Adipocyte (in vitro differentiated cells): ENCODE results near the gene TLK1.
"Not testable (repeated sequence)": the region's sequence is repeated elsewhere in the genome, so short reads cannot be mapped to it uniquely, and the experiment has no call there.

Experiments
- DNase-seq: peaks from one replicate; pipeline ENCODE4 v3.0.0-alpha.2; 2015; ENCODE audit warnings: low read depth
- H3K27me3 ChIP-seq: replicated peaks from 2 replicates; pipeline ENCODE4 v1.7.0; 2013; ENCODE audit warnings: mild to moderate bottlenecking, low read length, moderate library complexity; ENCODE audit not compliant: control insufficient read depth, insufficient read depth
- H3K36me3 ChIP-seq: 2 replicates; pipeline ENCODE4 v1.7.0; 2013; ENCODE audit warnings: low read length, mild to moderate bottlenecking, moderate library complexity; ENCODE audit not compliant: control insufficient read depth, insufficient read depth, severe bottlenecking
- H3K4me1 ChIP-seq: 2 replicates; pipeline ENCODE4 v1.7.0; 2013; ENCODE audit warnings: mild to moderate bottlenecking, low read length, moderate library complexity; ENCODE audit not compliant: control insufficient read depth, insufficient read depth
- H3K4me3 ChIP-seq: 2 replicates; pipeline ENCODE4 v1.7.0; 2013; ENCODE audit warnings: mild to moderate bottlenecking, low read length, moderate library complexity
- H3K9ac ChIP-seq: 2 replicates; pipeline ENCODE4 v1.7.0; 2013; ENCODE audit warnings: mild to moderate bottlenecking, low read length, moderate library complexity
- H3K9me3 ChIP-seq: 2 replicates; pipeline ENCODE4 v1.7.0; 2013; ENCODE audit warnings: mild to moderate bottlenecking, low read length, moderate library complexity; ENCODE audit not compliant: control insufficient read depth

TLK1 gene

DNA sequence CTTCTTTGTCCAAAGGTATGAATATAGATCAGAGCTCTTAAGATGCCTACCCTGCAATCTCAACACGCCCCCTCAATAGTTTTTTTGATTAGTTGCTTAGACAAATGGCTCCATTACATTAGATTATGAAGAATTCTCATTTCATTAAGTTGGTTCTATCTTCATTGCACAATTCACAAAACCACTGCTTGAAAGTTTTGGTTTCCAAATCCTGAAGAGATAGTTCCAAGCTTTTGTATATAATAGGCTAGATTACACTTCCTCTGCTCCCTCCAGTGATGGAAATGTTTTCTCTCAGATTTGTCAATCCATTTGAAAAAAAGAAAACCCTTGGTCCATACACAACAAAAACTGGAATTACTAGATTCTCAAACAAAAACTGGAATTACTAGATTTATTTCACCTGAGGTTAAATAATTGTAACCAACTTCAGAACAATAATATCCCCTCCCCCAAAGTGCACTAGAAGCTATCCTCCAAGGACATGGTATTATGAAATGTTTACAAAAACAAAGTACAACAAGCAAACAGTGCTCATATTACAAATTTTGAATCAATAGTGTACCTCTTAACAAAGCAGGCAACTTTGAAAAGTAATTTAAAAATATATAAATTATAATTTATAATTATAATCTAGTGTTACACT, 6.8 kb upstream of the TLK1 start:
- Histone ChIP-seq H3K36me3 (no peaks in the 10 kb centered on the region), H3K4me3 (no peak overlapping the region), H3K9ac (no peak overlapping the region), H3K9me3 (no peaks in the 10 kb centered on the region), H3K4me1 (no peaks in the 10 kb centered on the region), H3K27me3 (no peaks in the 10 kb centered on the region)
- no peak for DNase-seq

DNA sequence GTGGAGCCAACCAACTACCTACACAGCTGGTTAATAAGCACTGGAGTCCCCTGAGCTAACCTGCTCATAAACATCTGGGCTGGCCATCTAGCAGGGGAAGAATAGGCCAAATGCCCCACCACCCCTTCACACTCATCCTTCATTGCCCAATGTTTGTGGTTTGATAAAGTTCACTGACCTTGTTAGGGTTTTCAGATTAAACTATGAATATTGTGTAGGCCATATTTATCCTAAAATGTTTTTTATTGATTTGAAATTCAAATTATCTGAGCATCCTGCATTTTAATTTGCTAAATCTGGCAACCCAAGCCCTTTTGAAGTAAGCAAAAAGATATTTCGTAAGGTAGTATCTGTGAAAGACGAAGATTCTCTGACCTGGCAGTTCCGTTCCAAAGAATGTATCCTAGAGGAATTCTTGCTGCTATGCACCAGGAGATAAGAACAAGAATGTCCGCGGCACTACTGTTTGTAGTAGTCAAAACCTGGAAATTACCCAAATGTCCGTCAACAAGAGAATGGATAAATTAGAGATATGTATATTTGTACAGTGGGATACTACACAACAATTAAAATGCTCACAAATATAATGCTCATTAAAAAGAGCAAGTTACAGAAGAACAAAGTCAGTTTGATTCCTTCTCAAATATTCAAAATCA, 5.8 kb upstream of the TLK1 start:
- Histone ChIP-seq H3K4me1 (peaks cover 2% of the 10 kb centered on the region), H3K9ac (no peak overlapping the region), H3K4me3 (no peak overlapping the region), H3K9me3 (no peaks in the 10 kb centered on the region), H3K36me3 (no peaks in the 10 kb centered on the region), H3K27me3 (no peaks in the 10 kb centered on the region)
- no peak for DNase-seq

DNA sequence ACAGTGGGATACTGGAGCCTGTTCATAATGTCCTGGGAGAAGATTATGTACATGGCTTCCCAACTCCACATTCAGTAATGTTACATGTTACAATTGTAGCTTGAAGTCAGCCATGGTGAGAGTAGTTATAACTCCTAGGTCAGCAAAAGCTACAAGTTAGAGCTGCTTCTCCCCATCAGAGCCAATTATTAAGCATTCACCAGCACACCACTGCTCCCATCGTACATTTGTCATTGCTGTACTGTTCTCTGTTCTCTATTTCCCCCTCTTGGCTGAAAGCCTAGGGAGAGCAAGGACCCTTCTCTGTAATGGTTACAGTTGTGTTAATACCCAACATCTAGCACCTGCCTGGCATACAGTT, 5.3 kb upstream of the TLK1 start:
- H3K36me3 ChIP-seq, result no peaks in the 10 kb centered on the region
- no peaks in the 10 kb centered on the region for H3K9me3 ChIP-seq
- no peak overlapping the region for H3K4me3 ChIP-seq
- H3K4me1 ChIP-seq, result peaks cover 4% of the 10 kb centered on the region
- H3K27me3 ChIP-seq, result no peaks in the 10 kb centered on the region
- DNase-seq, result no peak
- H3K9ac ChIP-seq, result no peak overlapping the region

DNA sequence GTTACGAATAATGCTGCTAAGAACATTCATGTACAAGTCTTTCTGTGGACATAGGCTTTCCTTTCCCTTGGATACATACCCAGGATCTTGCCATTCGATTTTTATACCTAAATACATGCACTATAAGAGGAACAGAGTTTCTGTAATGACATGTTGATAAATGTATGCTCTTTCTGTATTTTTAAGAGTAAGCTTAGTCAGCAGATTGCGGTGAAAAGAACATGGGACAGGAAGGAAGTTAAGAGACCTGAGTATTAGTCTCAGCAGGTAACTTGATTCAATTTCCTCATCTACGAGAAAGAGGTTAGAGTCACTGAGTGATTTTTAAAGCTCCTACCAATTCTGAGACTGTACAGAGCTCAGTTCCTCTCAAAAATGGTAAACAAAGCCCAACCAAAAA, 2.6 kb upstream of the TLK1 start:
- Histone ChIP-seq H3K4me3 (no peak overlapping the region), H3K4me1 (peaks cover 11% of the 10 kb centered on the region), H3K9ac (no peak overlapping the region), H3K9me3 (no peaks in the 10 kb centered on the region), H3K36me3 (no peaks in the 10 kb centered on the region), H3K27me3 (no peaks in the 10 kb centered on the region)
- no peak for DNase-seq

DNA sequence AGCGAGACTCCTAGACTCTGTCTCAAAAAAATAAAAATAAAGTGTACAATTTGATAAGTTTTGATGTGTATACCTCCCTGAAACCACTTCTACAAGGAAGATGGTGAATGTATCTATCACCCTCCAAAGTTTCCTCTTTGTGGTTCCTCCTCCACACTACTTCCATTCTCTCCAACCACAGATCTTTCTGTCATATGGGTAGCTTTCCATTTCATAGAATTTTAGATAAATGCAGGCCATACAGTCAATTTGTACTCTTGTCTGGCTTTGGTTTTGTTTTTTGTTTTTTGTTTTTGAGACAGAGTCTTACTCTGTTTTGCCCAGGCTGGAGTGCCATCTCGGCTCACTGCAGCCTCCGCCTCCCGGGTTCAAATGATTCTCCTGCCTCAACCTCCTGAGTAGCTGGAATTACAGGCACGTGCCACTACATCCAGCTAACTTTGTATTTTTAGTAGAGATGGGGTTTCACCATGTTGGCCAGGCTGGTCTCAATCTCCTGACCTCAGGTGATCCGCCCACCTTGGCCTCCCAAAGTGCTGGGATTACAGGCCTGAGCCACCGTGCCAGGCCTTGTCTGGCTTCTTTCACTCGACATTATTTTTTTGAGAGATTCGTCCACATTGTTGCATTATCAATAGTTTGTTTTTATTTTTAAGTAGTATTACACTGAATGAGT, 2.0 kb upstream of the TLK1 start:
- H3K9me3 ChIP-seq, H3K9ac ChIP-seq, H3K4me3 ChIP-seq, DNase-seq, H3K36me3 ChIP-seq, H3K27me3 ChIP-seq: not testable (repeated sequence)
- H3K4me1 ChIP-seq, result peaks cover 17% of the 10 kb centered on the region

DNA sequence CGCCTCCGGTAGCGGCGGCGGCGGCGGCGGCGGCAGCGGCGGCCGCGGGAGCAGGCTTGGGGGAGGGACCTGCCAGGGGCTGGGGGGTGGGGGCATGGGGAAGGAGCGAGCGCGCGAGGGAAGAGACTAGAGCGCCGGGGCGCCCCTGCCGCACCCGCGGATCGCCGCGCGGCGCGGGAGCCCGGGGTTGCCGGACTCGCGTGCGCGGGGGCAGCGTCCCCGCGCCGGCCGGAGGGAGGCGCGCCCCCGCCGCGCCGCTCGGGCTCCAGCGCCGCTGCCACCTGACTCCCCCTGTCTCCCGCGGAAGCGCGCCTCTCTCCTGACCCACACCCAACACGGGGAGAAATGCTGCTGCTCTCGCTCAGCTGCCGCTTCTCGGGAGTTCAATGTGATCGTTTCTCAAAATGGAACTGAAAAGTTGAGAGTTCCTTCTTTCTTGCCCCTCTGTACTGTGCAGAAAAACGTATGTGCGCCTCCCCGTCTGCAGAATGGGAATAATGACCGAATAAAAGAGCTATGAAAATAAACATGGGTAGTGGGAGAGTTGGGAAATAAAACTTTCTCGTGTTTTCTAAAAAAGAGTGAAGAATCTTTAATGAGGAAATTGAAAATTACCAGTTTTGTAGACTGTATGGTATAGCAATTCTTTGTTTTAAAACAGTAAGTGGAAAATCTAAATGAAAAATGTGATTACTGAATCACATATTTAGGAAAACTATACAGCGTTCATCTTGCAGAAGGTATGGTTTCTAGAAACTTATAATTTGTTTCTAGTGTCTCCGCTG, 455 bp upstream of the TLK1 start:
- Histone ChIP-seq H3K27me3 (no peaks in the 10 kb centered on the region), H3K36me3 (no peaks in the 10 kb centered on the region), H3K4me1 (peaks cover 21% of the 10 kb centered on the region), H3K9ac (peak overlapping the region; percentile 94), H3K9me3 (no peaks in the 10 kb centered on the region), H3K4me3 (peak overlapping the region; percentile 91)
- peak; percentile 89 for DNase-seq

DNA sequence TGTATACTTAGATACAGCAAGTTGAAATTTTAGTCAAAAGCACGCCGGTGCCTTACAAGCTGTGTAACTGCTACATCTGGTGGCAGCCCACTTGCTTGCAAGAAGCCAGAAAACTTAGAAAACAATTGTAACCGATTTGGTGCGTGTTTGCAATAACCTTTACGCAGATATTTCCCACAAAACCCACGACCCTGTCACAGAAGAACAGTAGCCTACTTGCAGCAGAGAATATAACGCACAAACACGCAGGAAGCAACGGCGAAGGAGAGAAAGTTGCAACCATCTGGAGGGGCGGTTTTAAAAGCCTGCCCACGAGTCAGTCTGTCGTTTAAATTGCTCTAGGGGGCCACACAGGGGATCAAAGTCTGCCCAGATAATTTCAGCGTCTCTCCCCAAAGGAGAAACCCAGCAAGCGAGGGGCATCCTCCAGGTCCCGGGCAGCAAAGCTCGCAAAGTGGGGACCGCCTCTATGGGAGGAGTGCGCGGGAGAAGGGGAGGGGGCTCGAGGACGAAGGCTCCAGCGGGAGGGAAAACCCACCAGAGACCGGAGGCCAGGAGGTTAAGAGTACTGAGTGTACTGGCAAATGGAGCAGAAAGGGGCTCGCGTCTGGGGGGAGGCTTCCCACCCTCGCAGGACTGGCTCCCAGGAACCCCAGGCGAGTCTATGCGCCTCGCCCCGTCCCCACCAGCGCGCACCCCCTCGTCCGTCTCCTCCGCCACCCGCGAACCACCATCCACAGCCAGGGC, 1.1 kb downstream of the TLK1 start:
- H3K9ac ChIP-seq, result peak overlapping the region; percentile 94
- H3K4me3 ChIP-seq, result peak overlapping the region; percentile 91
- H3K9me3 ChIP-seq, result no peaks in the 10 kb centered on the region
- DNase-seq, result peak; percentile 82
- no peaks in the 10 kb centered on the region for H3K36me3 ChIP-seq
- H3K4me1 ChIP-seq, result peaks cover 25% of the 10 kb centered on the region
- H3K27me3 ChIP-seq, result no peaks in the 10 kb centered on the region

DNA sequence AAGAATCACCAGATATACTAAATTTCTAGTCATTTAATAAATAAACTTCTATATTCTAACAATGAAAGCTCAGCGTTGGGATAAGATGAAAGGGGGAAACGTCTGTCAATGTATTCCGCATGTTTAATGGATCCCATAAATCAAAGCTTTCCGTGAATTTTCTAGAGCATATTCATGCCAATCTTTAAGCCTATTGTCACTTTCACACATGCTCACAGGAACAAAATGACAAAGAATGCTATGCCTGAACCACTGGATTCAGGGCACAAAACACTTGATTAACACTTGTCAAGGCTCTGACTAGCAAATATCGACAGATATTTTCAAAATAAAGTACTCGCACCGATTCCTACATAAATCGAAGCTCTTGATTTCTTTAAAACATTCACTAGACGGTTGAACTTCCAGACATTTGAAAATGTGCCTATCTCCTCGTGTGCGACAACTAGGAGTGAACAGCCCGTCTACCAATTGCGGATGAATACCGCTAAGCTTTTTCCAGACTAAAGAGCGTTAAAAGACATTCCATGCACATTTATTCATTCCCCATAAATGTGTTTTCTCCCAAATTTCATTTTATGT, 1.8 kb downstream of the TLK1 start:
- Histone ChIP-seq H3K4me3 (peak overlapping the region; percentile 91), H3K27me3 (no peaks in the 10 kb centered on the region), H3K4me1 (peaks cover 32% of the 10 kb centered on the region), H3K9ac (peak overlapping the region; percentile 94), H3K9me3 (no peaks in the 10 kb centered on the region), H3K36me3 (no peaks in the 10 kb centered on the region)
- DNase-seq, result no peak

DNA sequence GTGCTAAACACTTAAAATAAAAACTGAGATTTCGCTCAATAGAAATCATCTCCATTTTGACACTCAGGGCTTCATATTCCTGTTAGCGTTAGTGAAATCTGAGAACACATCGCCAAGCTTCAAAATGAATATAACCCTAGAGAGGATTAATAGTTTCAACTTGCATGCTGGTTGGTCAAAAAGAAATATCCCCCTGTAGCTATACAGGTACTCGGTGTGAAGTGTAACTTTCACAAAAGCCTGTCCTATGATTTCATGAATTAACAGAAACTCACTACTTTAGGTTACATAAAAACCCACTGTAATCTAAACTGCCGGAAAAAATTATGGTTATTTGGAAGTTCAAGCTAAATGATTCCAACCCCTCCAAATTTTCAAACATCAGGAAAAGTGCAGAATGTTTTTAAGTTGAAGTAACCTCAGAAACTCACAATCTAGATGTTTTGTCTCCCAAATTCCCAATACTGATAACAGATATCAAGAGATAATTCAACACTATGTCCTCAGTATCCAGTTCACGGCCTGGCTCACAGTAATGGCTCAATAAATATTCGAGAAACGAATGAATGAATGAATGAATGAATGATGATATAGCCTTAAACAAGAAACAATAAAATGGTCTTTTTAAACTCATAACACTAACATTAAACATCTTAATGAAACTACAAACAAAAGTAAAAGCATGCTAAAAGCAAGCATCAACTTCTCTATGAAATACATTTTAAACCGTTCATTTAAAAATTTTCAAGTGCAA, 2.5 kb downstream of the TLK1 start:
- H3K36me3 ChIP-seq, result no peaks in the 10 kb centered on the region
- no peaks in the 10 kb centered on the region for H3K27me3 ChIP-seq
- no peaks in the 10 kb centered on the region for H3K9me3 ChIP-seq
- no peak for DNase-seq
- peaks cover 34% of the 10 kb centered on the region for H3K4me1 ChIP-seq
- H3K4me3 ChIP-seq, result peak overlapping the region; percentile 91
- H3K9ac ChIP-seq, result peak overlapping the region; percentile 94

DNA sequence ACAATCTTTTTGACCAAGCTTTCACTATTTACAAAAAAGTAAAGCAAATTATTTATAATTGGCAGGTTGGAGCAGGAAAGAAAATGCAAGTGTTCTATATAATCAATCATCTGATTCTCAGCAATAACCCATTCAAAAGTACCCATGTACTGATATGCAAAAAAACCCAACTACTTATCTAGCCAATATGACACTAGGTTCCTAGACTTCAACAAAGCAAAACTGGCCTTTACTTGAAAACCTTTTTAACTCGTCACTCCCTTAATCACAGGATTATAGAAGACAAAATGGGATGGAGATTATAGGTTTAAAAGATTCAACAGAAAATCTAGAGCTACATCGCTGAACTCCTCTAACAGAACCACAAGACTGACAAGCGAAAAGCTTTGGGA, 3.6 kb downstream of the TLK1 start:
- Histone ChIP-seq H3K4me3 (no peak overlapping the region), H3K4me1 (peaks cover 34% of the 10 kb centered on the region), H3K9ac (no peak overlapping the region), H3K9me3 (no peaks in the 10 kb centered on the region), H3K27me3 (no peaks in the 10 kb centered on the region), H3K36me3 (no peaks in the 10 kb centered on the region)
- DNase-seq, result no peak
